Dedifferentiated amniotic fluid mesenchymal stem cell (primary cell): Measurements from ENCODE around the gene GUCY2F.

Source experiments
- DNase-seq: peaks from one replicate; pipeline ENCODE4 v3.0.0-alpha.2; 2016; ENCODE audit errors: extremely low spot score

GUCY2F gene

DNA sequence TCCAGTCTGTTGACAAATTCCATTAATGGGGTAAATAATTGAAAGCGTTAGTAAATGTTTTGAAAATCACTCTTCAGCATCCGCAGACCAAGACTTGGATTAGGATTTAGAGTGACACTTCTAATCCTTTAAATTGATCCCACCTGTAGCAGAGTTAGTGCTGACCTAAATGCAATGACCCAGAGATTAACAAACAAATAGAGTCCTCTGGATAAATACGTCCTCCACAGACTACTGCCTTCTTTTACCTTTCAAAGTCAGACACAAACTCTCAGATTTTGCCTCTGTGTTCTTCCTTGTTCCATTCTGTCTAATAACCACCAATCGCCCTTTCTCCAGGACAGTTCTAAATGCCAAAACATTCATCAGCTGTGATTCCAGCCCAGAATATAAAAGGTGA lies at the start of gene GUCY2F:
GUCY2F (minus strand) TSS at position 101 of the 400 bp plus-strand sequence. CDS start 6,150 bp downstream, outside the sequence.
- DNase-seq = no peak

DNA sequence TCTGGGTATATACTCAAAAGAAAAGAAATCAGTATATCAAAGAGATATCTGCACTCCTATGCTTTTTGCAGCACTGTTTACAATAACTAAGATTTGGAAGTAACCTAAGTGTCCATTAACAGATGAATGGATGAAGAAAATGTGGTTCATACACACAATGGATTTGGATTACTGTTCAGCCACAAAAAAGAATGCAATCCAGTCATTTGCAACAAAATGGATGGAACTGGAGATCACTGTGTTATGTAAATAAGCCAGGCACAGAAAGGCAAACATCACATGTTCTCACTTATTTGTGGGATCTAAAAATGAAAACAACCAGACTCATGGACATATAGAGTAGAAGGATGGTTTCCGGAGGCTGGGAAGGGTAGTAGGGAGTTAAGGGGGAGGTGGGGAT lies 37.1 kb upstream of the GUCY2F start:
- DNase-seq = no peak

GRCh38 chrX:109511113-109511512 lies 29.2 kb upstream of the GUCY2F start:
- DNase-seq = no peak

DNA sequence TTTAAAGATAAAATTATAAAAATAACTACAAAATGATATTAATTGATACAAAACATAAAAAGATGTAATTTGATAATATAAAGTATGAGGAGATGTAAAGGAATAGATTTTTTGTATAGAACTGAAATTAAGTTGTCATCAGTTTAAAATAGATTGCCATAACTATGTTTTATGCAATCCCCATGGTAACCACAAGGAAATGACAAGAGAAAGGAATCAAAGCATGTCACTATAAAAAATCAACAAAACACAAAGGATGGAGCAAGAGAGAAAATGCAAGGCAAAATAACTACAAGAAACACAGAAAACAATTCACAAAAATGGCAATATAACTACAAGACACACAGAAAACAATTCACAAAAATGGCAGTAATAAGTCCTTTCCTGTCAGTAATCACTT lies 27.0 kb upstream of the GUCY2F start:
- DNase-seq = no peak

DNA sequence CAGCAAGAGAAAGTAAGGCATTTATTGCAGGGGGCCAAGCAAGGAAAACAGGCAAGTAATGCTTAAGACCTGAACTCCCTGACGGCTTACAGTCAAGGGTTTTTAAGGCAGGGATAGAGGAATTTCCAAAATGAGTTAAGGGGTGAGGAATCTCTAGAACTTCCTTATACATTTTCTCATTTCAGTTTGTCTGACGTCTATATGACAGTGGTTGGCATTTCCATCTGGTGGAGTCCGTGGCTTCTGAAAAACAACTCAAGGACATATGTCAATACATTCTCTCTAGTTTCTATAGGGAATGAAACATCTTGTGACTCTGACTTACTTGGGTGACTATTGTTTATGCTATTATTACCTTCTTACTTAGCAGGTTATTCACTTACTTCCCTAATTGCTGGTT lies 19.3 kb upstream of the GUCY2F start:
- no peak for DNase-seq

- DNase-seq = no peak
Observed at GRCh38 chrX:109498434-109498833, 16.5 kb upstream of the GUCY2F start.

- no peak for DNase-seq
Observed at GRCh38 chrX:109489174-109489573, 7.3 kb upstream of the GUCY2F start.

GRCh38 chrX:109487640-109488039 lies 5.8 kb upstream of the GUCY2F start:
- DNase-seq = no peak

GRCh38 chrX:109485470-109486340 lies 3.8 kb upstream of the GUCY2F start:
- DNase-seq = peak; percentile 63

DNA sequence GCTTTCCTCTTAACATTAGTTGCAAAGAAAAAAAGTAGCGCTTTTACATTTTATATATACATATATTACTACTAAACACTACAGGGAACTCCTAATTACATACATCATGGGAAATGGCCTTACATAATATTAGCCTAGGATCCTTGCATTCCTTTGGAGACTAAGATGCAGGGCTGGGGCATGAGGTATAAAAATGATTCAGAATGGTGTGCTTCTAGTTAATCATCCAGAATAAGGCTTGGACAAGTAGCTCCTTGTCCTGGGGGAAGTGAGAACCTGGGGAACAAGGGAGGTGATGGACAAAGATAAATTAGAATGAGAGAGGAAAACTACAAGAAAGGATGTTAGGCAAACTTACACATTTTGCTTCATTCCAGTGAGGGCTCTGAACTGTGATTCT lies 3.0 kb upstream of the GUCY2F start:
- no peak for DNase-seq

DNA sequence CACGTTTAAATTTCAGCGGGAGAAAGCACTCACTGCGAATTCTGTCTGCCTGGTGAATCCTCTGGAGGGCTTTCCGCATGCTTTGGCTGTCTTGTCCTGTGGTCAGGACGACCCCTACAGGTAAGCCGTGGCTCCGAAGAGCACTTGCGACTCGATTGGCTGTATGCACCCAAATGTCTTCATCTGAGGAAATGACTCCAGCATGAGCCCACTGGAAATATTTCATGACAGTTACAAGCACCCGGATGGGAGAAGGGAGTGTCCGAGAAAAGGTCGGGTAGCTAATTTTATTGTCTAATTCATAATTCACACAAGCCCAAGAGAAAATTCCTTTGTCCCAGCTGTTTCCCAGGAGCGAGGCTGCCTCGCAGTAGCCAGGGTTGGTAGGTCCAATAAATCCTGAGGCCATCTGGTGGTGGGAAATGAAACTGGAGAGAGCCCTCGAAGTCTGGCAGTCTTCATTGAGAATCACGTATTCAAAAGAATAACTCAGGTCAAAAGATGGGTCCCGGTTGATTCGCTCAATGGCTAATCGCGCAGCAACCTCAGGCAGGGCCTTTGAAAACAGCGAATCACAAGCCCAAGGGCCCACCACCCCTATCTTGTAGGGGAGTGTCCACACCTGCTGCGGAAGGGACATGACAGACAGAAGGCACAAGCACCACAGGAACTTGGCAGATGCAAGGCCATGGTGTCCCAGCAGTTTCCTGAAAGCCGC lies 6.6 kb downstream of the GUCY2F start:
- DNase-seq = no peak

DNA sequence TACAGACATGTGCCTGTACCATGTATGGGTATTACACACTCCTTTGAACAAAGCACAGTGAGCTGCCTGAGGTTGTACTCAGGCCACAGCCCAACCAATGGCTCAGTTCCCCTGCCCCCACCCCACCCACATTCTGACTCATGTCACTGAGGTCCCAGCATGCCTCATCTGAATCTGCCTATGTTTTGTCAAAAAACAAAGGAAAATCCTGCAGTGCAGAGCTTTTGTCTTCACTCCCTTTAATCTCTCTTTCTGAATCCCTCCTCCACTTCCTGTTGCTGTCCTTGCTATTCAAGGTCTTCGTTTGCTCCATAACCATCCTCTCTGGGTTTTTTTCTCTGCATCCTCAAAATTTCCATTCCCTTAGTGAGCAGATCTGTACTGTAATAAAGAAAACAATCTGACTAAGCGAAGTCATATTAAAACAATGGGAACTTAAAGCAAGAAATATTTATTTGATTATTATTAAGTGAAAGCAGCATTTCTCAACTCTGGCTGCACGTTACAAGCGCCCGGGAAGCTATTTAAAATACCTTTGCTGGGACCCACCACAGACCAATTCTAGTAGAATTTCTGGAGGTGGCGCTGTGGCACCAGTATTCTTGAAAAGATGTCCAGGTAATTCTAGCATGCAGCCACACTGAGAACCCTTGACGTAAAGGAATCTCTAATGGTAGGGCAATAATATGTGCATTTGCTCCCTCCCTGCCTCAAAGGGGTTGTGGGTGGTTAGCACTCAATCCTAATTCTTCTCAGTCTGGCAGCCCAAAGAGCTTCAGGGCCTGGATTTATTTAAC lies 8.7 kb downstream of the GUCY2F start:
- DNase-seq = no peak

DNA sequence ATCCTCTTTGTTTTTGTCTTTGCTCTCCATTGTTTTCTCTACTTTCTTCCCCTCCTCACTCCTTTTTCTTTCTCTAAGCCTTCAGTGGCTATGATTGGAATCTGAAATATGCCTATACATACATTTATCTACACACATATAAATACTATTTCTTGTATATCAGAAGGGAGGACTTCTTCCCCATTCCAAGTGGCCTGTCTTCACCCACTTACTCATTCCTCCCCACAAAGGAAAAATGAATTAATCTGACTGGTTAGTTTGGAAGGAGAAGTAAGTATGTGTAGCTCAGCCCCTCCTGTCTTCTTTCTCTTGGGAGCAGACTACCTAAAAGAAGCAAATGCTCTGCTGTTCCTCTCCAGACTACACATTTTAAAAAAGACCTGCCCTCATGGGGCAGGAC lies 17.7 kb downstream of the GUCY2F start:
- no peak for DNase-seq

DNA sequence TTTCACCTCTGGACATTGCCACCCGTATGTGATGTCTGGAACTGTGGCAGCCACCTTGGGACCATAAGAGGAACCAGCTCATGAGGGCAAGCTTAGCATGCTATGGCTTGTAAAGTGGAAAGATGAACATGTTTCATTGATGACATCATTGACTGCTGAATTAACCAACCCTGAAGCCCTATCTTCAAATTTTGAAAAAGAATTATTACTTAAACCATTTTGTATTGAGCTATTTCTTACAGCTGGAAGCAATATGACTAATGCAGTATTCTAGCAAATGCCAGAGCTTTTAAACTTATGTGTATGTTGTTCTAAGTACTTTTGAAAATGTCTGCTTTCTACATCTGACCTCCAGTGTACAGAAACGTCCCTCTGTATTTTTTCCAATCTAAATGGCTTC lies 18.1 kb downstream of the GUCY2F start:
- DNase-seq = no peak

DNA sequence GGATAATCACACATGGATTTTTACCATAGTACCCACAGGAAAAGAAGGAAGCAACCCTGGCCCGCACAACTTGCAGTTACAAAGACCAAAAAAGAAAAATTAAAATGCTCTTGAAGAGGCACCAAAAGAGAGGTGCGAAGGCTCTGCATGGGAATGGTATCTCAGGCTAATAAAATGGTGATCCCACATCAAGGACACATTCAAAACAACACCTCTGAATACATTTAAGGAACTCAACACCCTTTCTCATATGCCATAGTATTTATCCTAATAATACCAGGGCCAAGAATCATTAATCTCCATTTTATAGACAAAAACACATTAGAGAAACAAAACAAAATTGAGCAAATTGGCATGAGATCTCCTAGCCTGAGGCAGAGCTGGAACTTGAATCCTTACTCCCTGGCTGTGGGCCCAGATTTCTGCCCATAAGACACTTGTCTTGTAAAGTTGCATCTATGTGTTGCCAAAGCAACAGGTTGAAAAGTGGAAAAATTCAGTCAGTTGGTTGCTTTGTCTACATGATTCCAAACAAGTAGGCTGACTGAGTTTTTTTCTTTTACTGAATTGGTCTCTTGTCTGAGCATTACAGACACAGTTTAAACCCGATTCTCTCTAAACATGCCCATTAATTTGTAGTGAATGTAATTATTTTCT lies 33.5 kb downstream of the GUCY2F start:
- DNase-seq = peak; percentile 22

DNA sequence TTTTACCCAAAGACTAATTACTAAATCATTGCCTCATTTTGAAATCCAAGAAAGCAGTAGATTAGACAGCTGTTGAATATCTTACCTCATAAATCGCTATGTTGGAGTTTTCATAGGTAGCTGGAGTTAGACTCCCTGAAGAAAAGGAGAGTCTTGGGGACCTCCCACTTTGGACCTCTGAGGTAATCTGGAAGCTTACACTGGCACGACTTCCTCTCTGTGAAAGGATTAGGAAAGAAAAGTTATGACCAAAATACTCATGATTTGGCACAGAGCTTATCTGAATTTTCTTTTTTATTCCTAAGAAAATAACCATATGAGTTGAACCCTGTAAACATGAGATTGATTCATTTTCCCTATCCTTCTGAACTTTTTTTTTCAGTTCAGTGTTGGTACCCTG lies 40.6 kb downstream of the GUCY2F start:
- no peak for DNase-seq

DNA sequence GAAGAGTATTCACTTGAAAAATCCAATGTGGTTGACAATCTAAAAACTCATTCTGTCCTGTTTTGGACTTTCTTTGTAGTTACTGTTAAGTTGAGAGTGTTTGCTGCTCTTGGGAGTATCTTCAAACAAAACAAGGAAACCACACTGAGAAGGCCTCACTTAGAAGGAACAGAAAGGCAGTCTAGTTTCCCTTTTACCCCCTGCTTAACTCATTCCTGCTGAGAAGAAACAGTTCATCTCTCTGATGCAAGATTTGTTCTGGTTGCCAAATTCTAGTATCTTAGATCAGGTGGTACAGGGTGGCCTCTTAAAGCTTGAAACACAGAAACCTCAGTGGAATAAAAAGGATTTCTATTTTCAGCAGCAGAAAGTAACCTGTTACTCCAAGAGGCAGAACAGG lies 41.4 kb downstream of the GUCY2F start:
- DNase-seq = no peak

- DNase-seq = no peak
Observed at GRCh38 chrX:109409181-109409580, 72.7 kb downstream of the GUCY2F start.

- no peak for DNase-seq
Observed at GRCh38 chrX:109403922-109404321, 78.0 kb downstream of the GUCY2F start.

- no peak for DNase-seq
Observed at GRCh38 chrX:109399831-109400230, 82.1 kb downstream of the GUCY2F start.

DNA sequence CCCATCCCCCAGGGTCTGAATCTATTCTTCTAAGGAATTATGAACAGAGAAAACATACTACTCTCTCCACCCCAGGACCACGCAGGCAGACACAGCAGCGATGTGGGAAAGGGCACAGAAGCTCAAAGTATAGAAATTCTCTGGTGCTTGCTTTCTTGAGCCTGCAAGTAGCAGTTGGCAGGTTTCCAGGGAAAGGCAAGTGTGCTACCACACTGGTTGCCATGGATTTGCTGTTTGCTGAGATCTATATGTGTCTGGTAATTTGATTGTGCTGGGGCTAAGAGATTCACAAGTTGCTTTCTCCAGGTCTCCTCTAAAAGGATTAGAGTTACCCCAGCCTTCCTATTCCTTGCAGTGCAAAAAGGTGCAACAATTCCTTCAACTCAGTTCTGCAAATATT lies 83.1 kb downstream of the GUCY2F start:
- no peak for DNase-seq

DNA sequence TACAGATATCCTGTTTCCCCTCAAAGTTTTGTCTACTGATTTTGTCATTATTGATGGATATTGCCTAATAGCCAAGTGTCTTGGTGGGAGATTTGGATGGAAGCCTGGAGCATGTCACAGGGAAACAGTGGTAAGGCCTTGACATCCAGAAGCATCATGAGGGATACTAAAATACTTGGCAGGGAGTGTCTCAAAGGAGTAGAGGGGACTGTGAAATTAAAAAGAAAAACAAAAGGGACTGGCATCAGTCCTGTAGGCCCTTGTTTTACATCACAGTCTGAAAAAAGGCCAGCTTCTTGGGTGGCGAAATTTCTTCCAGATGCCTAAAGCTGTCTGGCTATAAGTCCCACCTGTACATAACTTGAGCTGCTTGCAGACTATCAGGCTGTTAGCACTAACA lies 83.8 kb downstream of the GUCY2F start:
- no peak for DNase-seq
